Kidney epithelial cell (primary cell): Measurements from ENCODE around the gene KRTAP1-5. TPM values are rescaled to one million over a fixed set of nuclear protein-coding genes. Genes with fewer than 3 reads are reported as not detected.
"Not testable (repeated sequence)": the region's sequence is repeated elsewhere in the genome, so short reads cannot be mapped to it uniquely, and the experiment has no call there.

Experiments
- DNase-seq: peaks from one replicate; pipeline ENCODE4 v3.0.0-alpha.2; 2010; ENCODE audit warnings: low read depth
- H3K27me3 ChIP-seq: 2 replicates; pipeline ENCODE4 v1.6.0; 2011; ENCODE audit warnings: low read length; ENCODE audit not compliant: control insufficient read depth, insufficient read depth
- H3K36me3 ChIP-seq: 2 replicates; pipeline ENCODE4 v1.5.1; 2011; ENCODE audit warnings: low read length; ENCODE audit not compliant: control insufficient read depth, insufficient read depth
- H3K4me3 ChIP-seq: 2 replicates; pipeline ENCODE4 v1.5.1; 2011; ENCODE audit warnings: low read depth, mild to moderate bottlenecking, control low read depth, low read length
- CTCF ChIP-seq: IDR thresholded peaks from 2 replicates; pipeline ENCODE4 v1.5.1; 2011; ENCODE audit warnings: mild to moderate bottlenecking, moderate library complexity, low read length, control low read depth, inconsistent platforms; ENCODE audit not compliant: insufficient read depth, poor library complexity, severe bottlenecking
- total RNA-seq: library from RNA; depleted of rRNA; stranded (reverse); fragments of >200 nt; gene quantifications from 2 replicates; pipeline ENCODE4 v1.2.3, GENCODE V29; 2015

Gene KRTAP1-5
- total RNA-seq, 1 donor from 2014 or later: not detected

GRCh38 chr17:41058741-41059140 is 31.7 kb upstream of the KRTAP1-5 start:
- DNase-seq: no peak
- no peak for TF ChIP-seq CTCF
- Histone ChIP-seq H3K27me3 (no peaks in the 10 kb centered on the region), H3K4me3 (no peak overlapping the region), H3K36me3 (no peaks in the 10 kb centered on the region)

GRCh38 chr17:41057547-41057946 is 30.5 kb upstream of the KRTAP1-5 start:
- H3K27me3 ChIP-seq: no peaks in the 10 kb centered on the region
- DNase-seq: no peak
- no peak for TF ChIP-seq CTCF
- no peak overlapping the region for H3K4me3 ChIP-seq
- H3K36me3 ChIP-seq: no peaks in the 10 kb centered on the region

GRCh38 chr17:41055130-41055529 is 28.1 kb upstream of the KRTAP1-5 start, which contains the start of gene KRTAP2-2:
KRTAP2-2 (minus strand) TSS chr17:41055230; CDS start chr17:41055211, 19 bp downstream.
- not testable (repeated sequence) for DNase-seq, H3K36me3 ChIP-seq, H3K4me3 ChIP-seq, H3K27me3 ChIP-seq

GRCh38 chr17:41054556-41054955 is 27.5 kb upstream of the KRTAP1-5 start:
- not testable (repeated sequence) for H3K36me3 ChIP-seq, H3K27me3 ChIP-seq, DNase-seq, H3K4me3 ChIP-seq

GRCh38 chr17:41054025-41054424 is 27.0 kb upstream of the KRTAP1-5 start:
- no peak for TF ChIP-seq CTCF
- Histone ChIP-seq H3K27me3 (no peaks in the 10 kb centered on the region), H3K36me3 (no peaks in the 10 kb centered on the region), H3K4me3 (no peak overlapping the region)
- DNase-seq: no peak

GRCh38 chr17:41052566-41052965 is 25.6 kb upstream of the KRTAP1-5 start:
- Histone ChIP-seq H3K27me3 (no peaks in the 10 kb centered on the region), H3K4me3 (no peak overlapping the region), H3K36me3 (no peaks in the 10 kb centered on the region)
- TF ChIP-seq CTCF: no peak
- no peak for DNase-seq

GRCh38 chr17:41049110-41049509 is 22.1 kb upstream of the KRTAP1-5 start:
- Histone ChIP-seq H3K4me3 (no peak overlapping the region), H3K36me3 (no peaks in the 10 kb centered on the region), H3K27me3 (no peaks in the 10 kb centered on the region)
- no peak for TF ChIP-seq CTCF
- no peak for DNase-seq
